Measurements from ENCODE around the gene TNNT1. TPM values are rescaled to one million over a fixed set of nuclear protein-coding genes. Genes with fewer than 3 reads are reported as not detected.

The TNNT1 gene
- polyA plus RNA-seq, 2 of the 4 experiments (the other 2 are of a cell fraction) = 140 to 155 TPM

GRCh38 chr19:55103190-55103589 lies 45.8 kb downstream of the TNNT1 start:
- 93% methylated on average over 9 of the region's 9 CpGs for WGBS (ENCODE audit: missing lambda C conversion rate)
- Histone ChIP-seq H3K4me3 (no peak overlapping the region), H3K4me1 (no peaks in the 10 kb centered on the region), H3K4me2 (no peak overlapping the region), H3K27ac (no peak overlapping the region), H3K9me3 (peaks cover 10% of the 10 kb centered on the region)
- no peak for FAIRE-seq
- no peak for ATAC-seq
- no peak for DNase-seq (ENCODE audit: low read depth in 1 of 2, low spot score in 1 of 2)
- CTCF ChIA-PET = interaction anchor here (1.3 to 10.2 kb wide), 4 partner anchors 10 to 401 kb away, joined by 3 to 110 read pairs (median 6); partner anchors contain the start of gene DNAAF3
- no peak for TF ChIP-seq REST (IDR thresholded peaks at IDR 0.05)
- no peak for TF ChIP-seq FOXS1 (CRISPR knock-in tag; IDR thresholded peaks at IDR 0.05)
- TF ChIP-seq HES2 (IDR thresholded peaks at IDR 0.05) = no peak
- no peak for TF ChIP-seq CHD4 (IDR thresholded peaks at IDR 0.05; ENCODE audit: borderline replicate concordance)
- no peak for TF ChIP-seq POLR2AphosphoS2 (conservative IDR thresholded peaks at IDR 0.05; ENCODE audit: low read length)
- no peak for TF ChIP-seq FOSB (CRISPR knock-in tag; IDR thresholded peaks at IDR 0.05)
- no peak for TF ChIP-seq JUNB (IDR thresholded peaks at IDR 0.05)
- no peak for TF ChIP-seq TFCP2L1 (CRISPR knock-in tag; IDR thresholded peaks at IDR 0.05)
- TF ChIP-seq SREBF2 (IDR thresholded peaks at IDR 0.05) = no peak
- TF ChIP-seq RARB (CRISPR knock-in tag; IDR thresholded peaks at IDR 0.05) = no peak
- no peak for TF ChIP-seq ZSCAN20 (CRISPR knock-in tag; IDR thresholded peaks at IDR 0.05)
- no peak for TF ChIP-seq BHLHE40 (IDR thresholded peaks at IDR 0.05; ENCODE audit: low read depth, low read length)
- no peak for TF ChIP-seq HOXB13 (CRISPR knock-in tag; IDR thresholded peaks at IDR 0.05; ENCODE audit: low read depth)
- TF ChIP-seq E2F6 (IDR thresholded peaks at IDR 0.05; ENCODE audit: borderline replicate concordance, low read depth) = no peak
- TF ChIP-seq CHD2 (IDR thresholded peaks at IDR 0.05; ENCODE audit: low read length, partially characterized antibody) = no peak
- no peak for TF ChIP-seq KDM5A (IDR thresholded peaks at IDR 0.05)
- POLR2A ChIA-PET = no interaction called here

GRCh38 chr19:55101261-55101660 lies 47.7 kb downstream of the TNNT1 start:
- no peak for TF ChIP-seq ELK1 (IDR thresholded peaks at IDR 0.05; ENCODE audit: low read depth, low read length)
- no peak for TF ChIP-seq POLR2AphosphoS2 (conservative IDR thresholded peaks at IDR 0.05; ENCODE audit: low read length)
- TF ChIP-seq HMGXB4 (CRISPR knock-in tag; IDR thresholded peaks at IDR 0.05; ENCODE audit: borderline replicate concordance) = no peak
- H3K4me1 ChIP-seq = no peaks in the 10 kb centered on the region
- CTCF ChIA-PET = interaction anchor here (1.6 to 10.2 kb wide), 2 partner anchors 12 to 46 kb away, joined by 4 to 110 read pairs; no protein-coding TSS in a partner anchor
- ATAC-seq (no peak), DNase-seq (ENCODE audit: low read depth in 1 of 2, low spot score in 1 of 2) (no peak), FAIRE-seq (no peak)
- no peak overlapping the region for H3K4me3 ChIP-seq
- no peak overlapping the region for H3K4me2 ChIP-seq
- no peak overlapping the region for H3K27ac ChIP-seq
- POLR2A ChIA-PET = no interaction called here
- WGBS (ENCODE audit: missing lambda C conversion rate) = 82% methylated on average over 10 of the region's 10 CpGs
- H3K9me3 ChIP-seq = peaks cover 10% of the 10 kb centered on the region

Measured in A549 (cell line).